HG02759 (cell line): ENCODE data around the gene PIBF1.
"Not testable (repeated sequence)": the region's sequence is repeated elsewhere in the genome, so short reads cannot be mapped to it uniquely, and the experiment has no call there.

Experiments used
- ATAC-seq: cut with Tn5 transposase; IDR thresholded peaks from one replicate; pipeline ENCODE4 v1.9.1; 2021; ENCODE audit warnings: mild to moderate bottlenecking, moderate library complexity; ENCODE audit not compliant: unreplicated experiment

The PIBF1 gene, protein sequence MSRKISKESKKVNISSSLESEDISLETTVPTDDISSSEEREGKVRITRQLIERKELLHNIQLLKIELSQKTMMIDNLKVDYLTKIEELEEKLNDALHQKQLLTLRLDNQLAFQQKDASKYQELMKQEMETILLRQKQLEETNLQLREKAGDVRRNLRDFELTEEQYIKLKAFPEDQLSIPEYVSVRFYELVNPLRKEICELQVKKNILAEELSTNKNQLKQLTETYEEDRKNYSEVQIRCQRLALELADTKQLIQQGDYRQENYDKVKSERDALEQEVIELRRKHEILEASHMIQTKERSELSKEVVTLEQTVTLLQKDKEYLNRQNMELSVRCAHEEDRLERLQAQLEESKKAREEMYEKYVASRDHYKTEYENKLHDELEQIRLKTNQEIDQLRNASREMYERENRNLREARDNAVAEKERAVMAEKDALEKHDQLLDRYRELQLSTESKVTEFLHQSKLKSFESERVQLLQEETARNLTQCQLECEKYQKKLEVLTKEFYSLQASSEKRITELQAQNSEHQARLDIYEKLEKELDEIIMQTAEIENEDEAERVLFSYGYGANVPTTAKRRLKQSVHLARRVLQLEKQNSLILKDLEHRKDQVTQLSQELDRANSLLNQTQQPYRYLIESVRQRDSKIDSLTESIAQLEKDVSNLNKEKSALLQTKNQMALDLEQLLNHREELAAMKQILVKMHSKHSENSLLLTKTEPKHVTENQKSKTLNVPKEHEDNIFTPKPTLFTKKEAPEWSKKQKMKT

DNA sequence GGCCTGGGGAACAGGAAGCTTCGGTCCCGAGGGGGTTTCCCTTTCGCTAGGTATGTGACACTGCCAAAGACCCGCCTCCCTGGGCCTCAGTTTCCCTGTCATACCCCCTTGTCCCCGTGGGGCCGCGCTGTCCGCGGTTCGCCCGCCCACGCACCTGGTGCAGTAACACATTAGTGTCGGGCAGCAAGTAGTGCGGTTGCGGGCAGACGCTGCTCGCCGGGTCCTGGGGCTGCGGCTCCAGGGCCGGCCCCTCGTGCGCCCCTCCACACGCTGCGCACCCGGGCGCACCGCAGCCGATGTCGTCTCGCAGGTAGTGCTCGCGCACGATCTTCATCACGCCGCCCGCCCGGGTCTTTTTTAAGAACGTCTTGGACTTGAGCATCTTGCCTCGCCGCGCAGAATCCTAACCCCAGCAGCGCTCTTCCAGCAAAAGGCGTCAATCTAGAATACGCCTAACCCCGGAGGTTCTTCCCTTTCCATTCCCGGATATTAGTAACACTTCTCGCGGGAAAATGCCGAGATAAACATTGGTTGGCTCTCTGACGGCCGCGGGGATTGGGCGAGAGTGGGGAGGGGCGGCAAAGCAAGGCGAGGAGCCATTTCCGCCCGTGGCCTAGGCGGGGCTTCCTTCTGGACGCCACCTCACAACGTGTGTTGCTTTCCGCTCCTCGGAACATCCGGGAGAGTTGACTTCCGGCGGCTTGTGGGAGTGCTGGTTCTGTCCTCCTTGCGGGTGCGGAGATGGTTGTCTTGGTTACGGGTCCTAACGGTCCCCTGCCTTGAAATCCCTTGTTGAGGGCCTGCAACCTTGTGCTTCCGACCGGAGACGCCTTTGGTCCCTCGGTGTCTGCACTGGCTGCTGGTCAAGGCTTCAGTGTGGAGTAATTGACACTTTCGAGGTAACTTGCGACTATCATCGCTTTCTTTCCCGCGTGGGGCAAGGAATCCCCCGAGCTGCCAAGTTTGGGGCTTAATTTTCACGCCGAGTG is at the start of gene PIBF1, which contains the start of gene DIS3:
Gene PIBF1 (plus strand): TSS at position 683 of the 989 bp plus-strand sequence. CDS start 1,337 bp downstream, outside the sequence.
Gene DIS3 (minus strand): TSS at position 450 of the 989 bp plus-strand sequence. CDS start 68 bp downstream, at position 382.
- peak; percentile 96 for ATAC-seq

- ATAC-seq = no peak
These were observed 44.9 kb upstream of the PIBF1 start for GRCh38 chr13:72737033-72737432.

GRCh38 chr13:72740015-72740414 is 41.9 kb upstream of the PIBF1 start:
- ATAC-seq = no peak

DNA sequence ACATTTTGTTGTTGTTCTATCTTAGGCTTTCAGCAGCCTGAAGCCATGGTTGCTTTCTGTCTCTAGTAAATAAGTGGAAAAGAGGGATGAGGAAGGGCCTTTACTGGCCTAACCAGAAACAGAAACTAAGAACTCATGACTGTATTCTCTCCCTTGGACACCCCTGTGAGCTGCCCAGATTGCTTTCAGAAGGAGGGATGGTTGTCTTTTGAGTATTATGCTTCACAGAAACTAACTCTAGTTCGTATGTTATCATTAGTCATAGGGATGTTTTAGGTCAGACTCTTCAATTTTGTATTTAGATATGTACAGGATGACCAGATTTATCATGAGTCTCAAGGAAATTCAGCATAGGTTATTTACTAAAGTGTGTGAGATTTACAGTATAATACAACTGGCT is 36.7 kb upstream of the PIBF1 start:
- peak; percentile 53 for ATAC-seq

- ATAC-seq = no peak
These were observed 30.7 kb upstream of the PIBF1 start for GRCh38 chr13:72751220-72751619.

DNA sequence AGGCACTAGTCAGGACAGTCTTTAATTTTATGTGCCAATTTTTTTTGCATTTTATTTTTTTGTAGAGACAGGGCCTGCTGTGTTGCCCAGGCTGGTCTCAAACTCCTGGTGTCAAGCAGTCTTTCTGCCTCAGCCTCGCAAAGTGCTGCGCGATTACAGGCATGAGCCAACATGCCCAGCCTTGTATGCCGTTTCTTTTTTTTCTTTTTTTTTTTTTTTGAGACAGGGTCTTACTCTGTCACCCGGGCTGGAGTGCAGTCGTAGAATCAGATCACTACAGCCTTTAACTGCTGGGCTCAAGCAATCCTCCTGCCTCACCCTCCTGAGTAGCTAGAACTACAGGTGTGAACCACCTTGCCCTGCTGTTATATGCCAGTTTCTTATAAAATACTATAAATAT is 27.8 kb upstream of the PIBF1 start:
- ATAC-seq = no peak

DNA sequence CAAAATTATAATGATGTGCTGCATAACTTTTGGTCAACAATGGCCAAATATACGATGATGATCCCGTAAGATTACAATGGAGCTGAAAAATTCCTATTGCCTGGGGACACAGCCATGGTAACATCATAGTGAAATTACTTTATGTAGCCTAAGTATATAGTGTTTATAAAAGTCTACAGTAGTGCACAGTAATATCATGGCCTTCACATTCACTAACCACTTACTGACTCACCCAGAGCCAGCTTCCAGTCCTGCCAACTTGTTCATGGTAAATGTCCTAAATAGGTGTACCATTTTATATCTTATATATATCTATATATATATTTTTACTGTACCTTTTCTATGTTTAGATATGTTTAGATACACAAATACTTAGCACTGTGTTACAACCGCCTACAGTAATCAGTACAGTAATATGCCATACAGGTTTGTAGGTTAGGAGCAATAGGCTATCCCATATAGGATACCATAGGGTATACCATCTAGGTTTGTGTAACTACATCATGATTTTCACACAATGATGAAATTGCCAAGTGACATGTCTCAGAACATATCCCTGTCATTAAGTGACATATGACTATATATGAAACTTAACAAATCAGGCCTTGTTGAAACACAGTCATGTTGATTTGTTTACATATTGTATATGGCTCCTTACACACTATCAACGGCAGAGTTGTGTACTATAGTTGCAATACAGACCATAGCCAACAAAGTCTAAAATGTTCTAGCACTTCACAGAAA is 24.0 kb upstream of the PIBF1 start:
- no peak for ATAC-seq

DNA sequence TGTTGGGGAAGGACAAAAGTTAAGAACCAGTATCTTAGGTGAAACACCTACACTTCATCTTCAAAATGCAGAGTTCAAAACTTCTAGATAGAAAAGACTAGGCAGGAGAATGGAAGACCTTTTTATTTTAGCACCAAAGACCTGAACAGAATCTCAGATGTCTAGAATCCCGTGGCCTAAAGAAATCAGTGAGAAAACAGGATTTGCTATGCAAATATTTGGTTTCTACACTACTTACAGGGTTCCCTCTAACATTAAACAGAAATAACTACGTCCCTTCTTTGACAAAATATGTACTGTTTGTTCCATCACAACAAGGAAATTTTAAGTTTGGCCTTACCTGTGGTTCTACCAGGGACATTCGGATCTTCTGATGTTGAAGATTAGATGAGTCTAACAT is 21.7 kb upstream of the PIBF1 start:
- ATAC-seq = no peak

DNA sequence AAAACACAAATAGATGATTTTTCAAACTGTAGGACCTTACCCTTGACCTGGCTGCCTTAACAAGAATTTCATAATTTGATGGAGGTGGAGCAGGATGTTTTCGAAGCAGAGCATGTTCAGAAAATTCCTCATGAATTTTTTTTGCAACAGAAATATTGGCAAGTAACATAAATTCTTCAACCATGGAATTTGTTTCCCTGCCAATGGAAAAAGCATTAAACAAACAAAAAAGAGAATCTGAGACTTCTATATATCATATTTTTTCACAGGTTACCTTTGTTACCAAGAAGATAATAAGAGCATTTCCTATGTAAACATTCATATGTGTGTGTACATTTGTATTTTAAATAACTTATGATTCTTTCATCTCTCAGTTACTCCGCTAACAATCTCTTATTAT is 18.5 kb upstream of the PIBF1 start:
- no peak for ATAC-seq

- no peak for ATAC-seq
These were observed 7.9 kb upstream of the PIBF1 start for GRCh38 chr13:72774019-72774418.

- ATAC-seq = no peak
These were observed 784 bp downstream of the PIBF1 start for GRCh38 chr13:72782717-72783116.

DNA sequence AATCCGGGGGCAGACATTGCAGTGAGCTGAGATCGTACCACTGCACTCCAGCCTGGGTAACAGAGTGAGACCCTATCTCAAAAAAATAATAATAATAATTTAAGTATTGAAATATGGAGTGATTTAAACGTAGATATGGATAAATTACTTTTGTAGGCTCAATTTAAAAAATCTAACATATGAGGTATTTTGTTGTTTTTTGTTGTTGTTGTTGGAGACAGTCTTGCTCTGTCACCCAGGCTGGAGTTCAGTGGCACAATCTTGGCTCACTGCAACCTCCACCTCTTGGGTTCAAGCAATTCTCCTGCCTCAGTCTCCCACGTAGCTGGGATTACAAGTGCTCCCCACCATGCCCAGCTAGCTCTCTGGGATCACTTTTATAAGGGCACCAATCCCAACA is 2.7 kb downstream of the PIBF1 start:
- not testable (repeated sequence) for ATAC-seq

GRCh38 chr13:72788831-72789230 is 6.9 kb downstream of the PIBF1 start:
- no peak for ATAC-seq

GRCh38 chr13:72792640-72793039 is 10.7 kb downstream of the PIBF1 start:
- no peak for ATAC-seq

DNA sequence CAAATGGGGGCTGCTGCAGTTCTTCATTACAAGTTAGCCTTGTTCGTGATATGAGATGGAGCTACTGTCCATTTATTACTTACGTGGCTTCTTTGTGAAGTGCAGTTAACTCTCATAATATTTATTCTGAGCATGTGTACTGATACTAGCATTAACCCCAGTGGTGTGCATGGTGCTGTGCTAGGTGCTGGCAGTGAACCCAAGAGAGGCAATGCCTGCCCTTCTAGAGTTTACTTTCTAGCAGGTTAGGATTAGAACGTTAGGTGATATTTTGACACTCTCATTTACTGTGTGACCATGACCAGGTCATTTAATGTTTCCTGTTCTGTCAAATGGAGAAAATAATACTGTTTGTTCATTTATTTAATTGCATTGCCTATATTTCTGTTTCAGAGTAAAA is 16.9 kb downstream of the PIBF1 start:
- ATAC-seq = no peak

- no peak for ATAC-seq
These were observed 22.4 kb downstream of the PIBF1 start for GRCh38 chr13:72804301-72804700.

DNA sequence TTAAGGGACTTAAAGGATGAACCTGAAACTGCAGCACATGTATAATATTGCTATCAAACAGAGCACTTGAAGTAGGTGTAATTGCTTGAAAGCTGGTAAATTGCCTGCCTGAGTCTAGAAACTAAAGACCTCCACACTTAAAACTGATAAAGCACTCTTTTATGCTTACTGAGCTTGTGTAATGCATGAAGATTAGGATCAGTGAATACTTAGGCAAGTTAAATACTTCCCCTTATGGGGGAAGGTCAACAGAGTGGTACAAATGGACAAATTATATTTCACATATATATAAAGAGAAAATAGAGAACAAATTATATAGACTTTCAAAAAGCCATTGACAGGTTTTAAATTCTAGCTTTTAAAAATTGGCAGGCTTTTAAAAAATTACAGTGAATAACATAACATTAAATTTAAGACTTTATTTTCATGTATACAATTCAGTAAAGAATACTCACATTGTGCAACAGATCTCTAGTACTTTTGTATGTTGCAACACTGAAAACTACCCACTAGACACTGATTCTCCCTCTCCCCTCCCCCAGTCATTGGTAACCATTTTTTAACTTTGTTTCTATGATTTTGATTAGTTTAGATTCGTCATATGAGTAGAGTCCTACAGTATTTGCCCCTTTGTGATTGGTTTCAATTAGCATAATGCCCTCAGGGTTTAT is 23.9 kb downstream of the PIBF1 start:
- no peak for ATAC-seq

DNA sequence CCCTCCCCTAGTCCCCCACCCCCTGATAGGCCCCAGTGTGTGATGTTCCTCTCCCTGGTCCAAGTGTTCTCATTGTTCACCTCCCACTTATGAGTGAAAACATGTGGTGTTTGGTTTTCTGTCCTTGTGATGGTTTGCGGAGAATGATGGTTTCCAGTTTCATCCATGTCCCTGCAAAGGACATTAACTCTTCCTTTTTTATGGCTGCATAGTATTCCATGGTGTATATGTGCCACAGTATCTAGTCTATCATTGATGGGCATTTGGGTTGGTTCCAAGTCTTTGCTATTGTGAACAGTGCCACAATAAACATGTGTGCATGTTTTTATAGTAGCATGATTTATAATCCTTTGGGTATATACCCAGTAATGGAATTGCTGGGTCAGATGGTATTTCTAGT is 24.6 kb downstream of the PIBF1 start:
- not testable (repeated sequence) for ATAC-seq

DNA sequence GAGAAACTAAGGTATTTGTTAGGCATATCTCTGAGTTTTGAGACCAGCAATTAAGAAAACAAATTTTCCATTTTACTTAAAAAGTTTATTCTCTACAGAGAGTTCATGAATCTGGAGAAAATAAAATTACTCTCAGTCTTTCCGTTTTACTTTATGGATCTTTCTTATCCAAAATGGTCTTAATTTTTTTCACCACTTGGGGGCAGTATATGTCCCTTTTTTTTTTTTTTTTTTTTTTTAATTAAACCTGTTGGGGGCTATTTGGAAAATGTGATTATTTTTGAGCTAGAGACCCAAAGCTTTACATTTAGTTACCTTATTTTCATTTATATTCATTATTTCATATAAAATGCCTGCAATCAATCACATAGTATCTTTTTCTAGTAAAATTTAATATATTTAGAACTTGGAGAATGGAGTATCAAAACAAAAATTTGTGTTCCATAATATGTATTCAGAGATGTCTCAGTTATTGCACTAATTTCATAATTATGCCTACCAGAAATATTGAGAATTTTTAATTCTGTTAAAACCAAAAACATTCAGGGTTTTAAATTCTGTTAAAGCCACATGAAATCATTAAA is 27.1 kb downstream of the PIBF1 start:
- ATAC-seq = no peak
